H1 (cell line): ENCODE data around the gene C3orf49. TPM values are rescaled to one million over a fixed set of nuclear protein-coding genes. Genes with fewer than 3 reads are reported as not detected.

Source experiments
- CTCF ChIA-PET: fragments of 300-600 bp; sonication (Branson Sonifier 250); formaldehyde crosslinking; loops from one replicate; lab custom pipeline; 2021; ENCODE audit not compliant: partially characterized antibody; lab: Charles Lee
- POLR2A ChIA-PET: fragments of 300-600 bp; sonication (Branson Sonifier 250); formaldehyde crosslinking; loops from one replicate; lab custom pipeline; 2021; ENCODE audit warnings: inconsistent platforms; ENCODE audit not compliant: partially characterized antibody; lab: Charles Lee
- DNase-seq, 2 experiments: peaks; one replicate each; pipeline versions ENCODE4 v3.0.0 to v3.0.0-alpha.2; 2010 to 2022; ENCODE audit warnings: low spot score in 2 of 2, low read depth in 1 of 2, mixed read lengths in 1 of 2
- FAIRE-seq: peaks from 2 replicates; lab custom pipeline; 2011; peaks lifted over from hg19 to GRCh38; lab: Jason Lieb, UNC
- H2AFZ ChIP-seq: 2 replicates; pipeline ENCODE4 v1.8.1; 2012; ENCODE audit warnings: low read length, inconsistent platforms
- H2AK5ac ChIP-seq: 2 replicates; pipeline ENCODE4 v1.6.1; 2013; ENCODE audit warnings: low read depth, low read length
- H2BK120ac ChIP-seq: replicated peaks from 2 replicates; pipeline ENCODE3; 2013; ENCODE audit warnings: low read depth, low read length, inconsistent platforms
- H2BK12ac ChIP-seq: 2 replicates; pipeline ENCODE4 v1.6.1; 2013; ENCODE audit warnings: low read depth, low read length
- H2BK15ac ChIP-seq: 2 replicates; pipeline ENCODE4 v1.6.1; 2013; ENCODE audit warnings: low read length
- H2BK20ac ChIP-seq: 2 replicates; pipeline ENCODE4 v1.6.1; 2013; ENCODE audit warnings: low read length
- H2BK5ac ChIP-seq: 2 replicates; pipeline ENCODE4 v1.6.1; 2013; ENCODE audit warnings: low read depth, low read length
- H3K14ac ChIP-seq: 2 replicates; pipeline ENCODE4 v1.6.1; 2013; ENCODE audit warnings: inconsistent platforms; ENCODE audit not compliant: insufficient read length
- H3K18ac ChIP-seq: 2 replicates; pipeline ENCODE4 v1.6.1; 2013; ENCODE audit warnings: low read length; ENCODE audit errors: extremely low read depth
- H3K23ac ChIP-seq: 2 replicates; pipeline ENCODE4 v1.6.1; 2013; ENCODE audit warnings: inconsistent platforms; ENCODE audit not compliant: insufficient read length
- H3K23me2 ChIP-seq: 2 replicates; pipeline ENCODE4 v1.6.1; 2013; ENCODE audit warnings: low read depth, low read length
- H3K27ac ChIP-seq: 2 replicates; pipeline ENCODE4 v1.6.1; 2011; ENCODE audit warnings: low read depth, low read length, inconsistent platforms
- H3K27me3 ChIP-seq, 4 experiments: replicated peaks in 1 of 4; 1 replicate in 1 of 4; 2 replicates in 3 of 4; pipeline versions ENCODE4 v1.6.1 to v1.8.1; 2011 to 2013; ENCODE audit warnings: low read length in 3 of 4, mild to moderate bottlenecking in 3 of 4, inconsistent platforms in 2 of 4, mixed read lengths in 2 of 4, moderate library complexity in 1 of 4; ENCODE audit not compliant: control insufficient read depth in 3 of 4, insufficient read depth in 3 of 4; ENCODE audit errors: extremely low read depth in 1 of 4
- H3K36me3 ChIP-seq, 4 experiments: 2 replicates each; pipeline versions ENCODE4 v1.6.1 to v1.8.1; 2011 to 2013; ENCODE audit warnings: mild to moderate bottlenecking in 4 of 4, low read length in 3 of 4, moderate library complexity in 2 of 4, control low read depth in 1 of 4, inconsistent platforms in 1 of 4; ENCODE audit not compliant: insufficient read depth in 4 of 4, control insufficient read depth in 2 of 4
- H3K4ac ChIP-seq: replicated peaks from 2 replicates; pipeline ENCODE3; 2013; ENCODE audit warnings: low read length, low read depth, mixed read lengths, inconsistent platforms; ENCODE audit not compliant: insufficient read length
- H3K4me1 ChIP-seq, 4 experiments: replicated peaks in 1 of 4; 1 replicate in 1 of 4; 2 replicates in 3 of 4; pipeline versions ENCODE4 v1.6.1 to v1.8.1; 2011 to 2013; ENCODE audit warnings: low read length in 3 of 4, inconsistent platforms in 2 of 4, mixed read lengths in 1 of 4; ENCODE audit not compliant: insufficient read depth in 4 of 4, control insufficient read depth in 3 of 4
- H3K4me2 ChIP-seq, 2 experiments: 2 replicates each; pipeline versions ENCODE4 v1.6.1 to v1.8.1; 2011 to 2013; ENCODE audit warnings: low read depth in 2 of 2, low read length in 2 of 2, control low read depth in 1 of 2, inconsistent platforms in 1 of 2, mild to moderate bottlenecking in 1 of 2; ENCODE audit not compliant: insufficient read depth in 1 of 2
- H3K4me3 ChIP-seq, 4 experiments: fragments of 200-600, 300-600 bp in 1 of 4; sonication (generic), shearing (Covaris generic), sonication (Bioruptor Twin) in 1 of 4; 2 replicates each; pipeline versions ENCODE4 v1.5.1 to v1.8.1; 2011 to 2016; ENCODE audit warnings: low read length in 4 of 4, low read depth in 3 of 4, control low read depth in 2 of 4, inconsistent platforms in 2 of 4, mild to moderate bottlenecking in 2 of 4, mixed read lengths in 1 of 4, moderate library complexity in 1 of 4; ENCODE audit not compliant: insufficient read depth in 2 of 4; ENCODE audit errors: extremely low read depth in 1 of 4
- H3K56ac ChIP-seq: replicated peaks from 2 replicates; pipeline ENCODE3; 2013; ENCODE audit warnings: low read depth, mild to moderate bottlenecking, mixed read lengths, low read length, inconsistent platforms; ENCODE audit not compliant: insufficient read length
- H3K79me1 ChIP-seq: 2 replicates; pipeline ENCODE4 v1.6.1; 2013; ENCODE audit warnings: low read depth, low read length, control low read depth
- H3K79me2 ChIP-seq, 2 experiments: 2 replicates each; pipeline versions ENCODE4 v1.6.1 to v1.8.1; 2012 to 2013; ENCODE audit warnings: low read length in 2 of 2, mild to moderate bottlenecking in 2 of 2, inconsistent platforms in 1 of 2; ENCODE audit not compliant: insufficient read depth in 2 of 2, control insufficient read depth in 1 of 2
- H3K9ac ChIP-seq, 4 experiments: replicated peaks in 1 of 4; 1 replicate in 1 of 4; 2 replicates in 3 of 4; pipeline versions ENCODE4 v1.6.1 to v1.8.1; 2011 to 2013; ENCODE audit warnings: low read depth in 3 of 4, low read length in 3 of 4, control low read depth in 2 of 4, mild to moderate bottlenecking in 2 of 4, moderate library complexity in 2 of 4, inconsistent platforms in 1 of 4; ENCODE audit errors: extremely low read depth in 1 of 4
- H3K9me3 ChIP-seq, 2 experiments: 2 replicates each; pipeline versions ENCODE4 v1.6.1 to v1.8.1; 2012 to 2013; ENCODE audit warnings: mild to moderate bottlenecking in 2 of 2, moderate library complexity in 2 of 2, control low read depth in 1 of 2, inconsistent platforms in 1 of 2, low read depth in 1 of 2, low read length in 1 of 2, mixed read lengths in 1 of 2; ENCODE audit not compliant: insufficient read depth in 2 of 2
- H4K20me1 ChIP-seq, 2 experiments: replicated peaks in 1 of 2; 2 replicates each; pipeline versions ENCODE3 to v1.8.1; 2011 to 2013; ENCODE audit warnings: inconsistent platforms in 2 of 2, low read length in 2 of 2, mild to moderate bottlenecking in 1 of 2; ENCODE audit not compliant: insufficient read depth in 2 of 2, control insufficient read depth in 1 of 2
- H4K5ac ChIP-seq: 2 replicates; pipeline ENCODE4 v1.6.1; 2013; ENCODE audit warnings: low read length, low read depth, mixed read lengths, inconsistent platforms; ENCODE audit not compliant: insufficient read length
- H4K8ac ChIP-seq: 2 replicates; pipeline ENCODE4 v1.8.0; 2013; ENCODE audit warnings: mild to moderate bottlenecking, moderate library complexity, low read length, inconsistent platforms; ENCODE audit not compliant: insufficient read depth; ENCODE audit errors: extremely low read depth
- H4K91ac ChIP-seq: replicated peaks from 2 replicates; pipeline ENCODE3; 2013; ENCODE audit warnings: low read length, mixed read lengths, inconsistent platforms; ENCODE audit not compliant: insufficient read length
- BCL11A ChIP-seq, 2 experiments: IDR thresholded peaks; one replicate each; pipeline ENCODE4 v1.6.1; 2011; ENCODE audit warnings: low read depth in 2 of 2, low read length in 2 of 2, mild to moderate bottlenecking in 2 of 2
- FOSL1 ChIP-seq: IDR thresholded peaks from 2 replicates; pipeline ENCODE4 v1.6.1; 2011; ENCODE audit warnings: mild to moderate bottlenecking, low read depth, low read length, moderate library complexity; ENCODE audit not compliant: insufficient read depth
- GTF2F1 ChIP-seq: IDR thresholded peaks from 2 replicates; pipeline ENCODE4 v1.6.1; 2012; ENCODE audit warnings: low read depth, low read length, improper control_type of control experiment, borderline replicate concordance
- HDAC6 ChIP-seq: IDR thresholded peaks from one replicate; pipeline ENCODE4 v1.7.1; 2012; ENCODE audit warnings: low read depth, mild to moderate bottlenecking, inconsistent platforms, low read length, moderate library complexity
- JUN ChIP-seq: IDR thresholded peaks from 2 replicates; pipeline ENCODE4 v1.6.1; 2011; ENCODE audit warnings: low read depth, mild to moderate bottlenecking, improper control_type of control experiment, low read length
- KDM5A ChIP-seq: fragments of 200-600 bp; IDR thresholded peaks from 2 replicates; pipeline ENCODE4 v1.7.1; 2012; ENCODE audit warnings: mild to moderate bottlenecking, low read length, inconsistent platforms, mixed read lengths
- RAD21 ChIP-seq, 2 experiments: IDR thresholded peaks in 1 of 2; conservative IDR thresholded peaks in 1 of 2; 2 replicates each; pipeline ENCODE4 v1.6.1; 2011; ENCODE audit warnings: low read depth in 2 of 2, low read length in 2 of 2, improper control_type of control experiment in 1 of 2, inconsistent platforms in 1 of 2, mild to moderate bottlenecking in 1 of 2, moderate library complexity in 1 of 2
- RBBP5 ChIP-seq: IDR thresholded peaks from 2 replicates; pipeline ENCODE4 v1.7.1; 2012; ENCODE audit warnings: low read depth, mild to moderate bottlenecking, inconsistent platforms, low read length, moderate library complexity, borderline replicate concordance
- RNF2 ChIP-seq: fragments of 200-900, 300-1000 bp; sonication (generic); IDR thresholded peaks from 2 replicates; pipeline ENCODE4 v1.7.1; 2016; ENCODE audit warnings: borderline replicate concordance, low read depth, mild to moderate bottlenecking, antibody characterized with exemption, low read length; ENCODE audit not compliant: poor library complexity, severe bottlenecking; ENCODE audit errors: missing control alignments
- TAF7 ChIP-seq: optimal IDR thresholded peaks from 2 replicates; pipeline ENCODE3; 2011; ENCODE audit warnings: low read depth, mild to moderate bottlenecking, inconsistent platforms, low read length, moderate library complexity, borderline replicate concordance
- TBP ChIP-seq: IDR thresholded peaks from 2 replicates; pipeline ENCODE4 v1.6.1; 2011; ENCODE audit warnings: low read depth, low read length, improper control_type of control experiment
- TEAD4 ChIP-seq: IDR thresholded peaks from 2 replicates; pipeline ENCODE4 v1.6.1; 2012; ENCODE audit warnings: low read depth, low read length, inconsistent platforms, mixed read lengths
- YY1 ChIP-seq: IDR thresholded peaks from 2 replicates; pipeline ENCODE4 v1.6.1; 2011; ENCODE audit warnings: low read depth, mild to moderate bottlenecking, low read length
- WGBS, 2 experiments: shearing (Covaris generic) in 1 of 2; methylation state at CpG; one replicate each; pipeline versions ENCODE4 v1.1.6 to v1.1.7; 2013 to 2015; ENCODE audit warnings: low lambda C conversion rate in 2 of 2, mixed read lengths in 2 of 2, inconsistent platforms in 1 of 2, low coverage in 1 of 2, missing lambda C conversion rate in 1 of 2; ENCODE audit not compliant: insufficient replicate concordance in 2 of 2, insufficient coverage in 1 of 2, insufficient read length in 1 of 2; ENCODE audit errors: extremely low coverage in 1 of 2, missing lambda C conversion rate in 1 of 2; 5-methylcytosine and 5-hydroxymethylcytosine counted together
- polyA plus RNA-seq, 7 experiments: library from polyadenylated mRNA; depleted of rRNA in 3 of 7; stranded (reverse) in 5 of 7; unstranded in 2 of 7; fragments of >200 nt in 5 of 7; fragments of 200-250 nt in 2 of 7; gene quantifications; 1 replicate in 5 of 7; 2 replicates in 1 of 7; 4 replicates in 1 of 7; pipeline versions ENCODE4 v1.2.1 to v1.2.3, GENCODE V29; 2011 to 2013; ENCODE audit warnings: missing spikeins in 2 of 7, mixed read lengths in 2 of 7
- total RNA-seq: library from RNA; stranded (reverse); fragmentation: NEBNext Ultra II Directional; extraction: Animal tissue kit (Norgen Biotek cat#: 25700); gene quantifications from 2 replicates; pipeline ENCODE4 v1.2.1, GENCODE V29; 2021

Gene C3orf49
- total and polyA plus RNA-seq, 2 of the 8 experiments (the other 6 are each of a cell fraction or from before 2014, with no cell fraction given): not detected

- no peak overlapping the region for H3K18ac ChIP-seq
- H2AK5ac ChIP-seq: no peak overlapping the region
- no peaks in the 10 kb centered on the region for H3K79me1 ChIP-seq
- no peak overlapping the region for H2BK120ac ChIP-seq
- H3K27me3 ChIP-seq: peaks cover 0 to 2% (median 0%) of the 10 kb centered on the region in 4 experiments; a peak in 2 of 7 replicates
- no peak overlapping the region for H4K8ac ChIP-seq
- H3K27ac ChIP-seq: no peak overlapping the region
- POLR2A ChIA-PET: no interaction called here
- H2BK5ac ChIP-seq: no peak overlapping the region
- no peak overlapping the region for H3K4ac ChIP-seq
- DNase-seq (no peak), FAIRE-seq (no peak)
- no peaks in the 10 kb centered on the region for H4K20me1 ChIP-seq
- CTCF ChIA-PET: no interaction called here
- no peak overlapping the region for H4K5ac ChIP-seq
- H3K4me3 ChIP-seq: no peak overlapping the region
- H4K91ac ChIP-seq: no peak overlapping the region
- H3K14ac ChIP-seq: no peak overlapping the region
- no peaks in the 10 kb centered on the region for H3K23me2 ChIP-seq
- H2BK20ac ChIP-seq: no peak overlapping the region
- no peaks in the 10 kb centered on the region for H3K79me2 ChIP-seq
- 0 out of 4 replicates have a peak, but pooled peaks cover 0 to 2% of the 10 kb centered on the region in 2 experiments for H3K9me3 ChIP-seq
- no peak overlapping the region for H3K9ac ChIP-seq
- no peak overlapping the region for H3K4me2 ChIP-seq
- H3K23ac ChIP-seq: no peak overlapping the region
- WGBS, 2 experiments: 88% methylated on average over 5 of the region's 5 CpGs; no CpG with 5 or more reads in 1 of the 2 experiments
- no peaks in the 10 kb centered on the region for H3K4me1 ChIP-seq
- H2BK12ac ChIP-seq: no peak overlapping the region
- H3K36me3 ChIP-seq: no peaks in the 10 kb centered on the region
- no peak overlapping the region for H2BK15ac ChIP-seq
- no peak overlapping the region for H2AFZ ChIP-seq
- no peak overlapping the region for H3K56ac ChIP-seq
- TF ChIP-seq RBBP5 (no peak), JUN (no peak), YY1 (no peak), RNF2 (no peak), RAD21 (IDR thresholded peaks at IDR 0.05 in 1 of 2, conservative IDR thresholded peaks at IDR 0.05 in 1 of 2; ENCODE audit: low read depth in 2 of 2, low read length in 2 of 2) (no peak), GTF2F1 (no peak), TEAD4 (no peak), TAF7 (no peak), TBP (no peak), BCL11A (IDR thresholded peaks at IDR 0.05; ENCODE audit: low read depth in 2 of 2, low read length in 2 of 2) (no peak), FOSL1 (no peak), KDM5A (no peak), HDAC6 (no peak)
Measured at GRCh38 chr3:63800097-63800496, 19.0 kb upstream of the C3orf49 start.
